DMS53 treated with DMSO at 0.1 percent for 48 hours (cell line): Measurements from ENCODE around the gene NEMP1.
"Not testable (repeated sequence)": the region's sequence is repeated elsewhere in the genome, so short reads cannot be mapped to it uniquely, and the experiment has no call there.

Experiments
- DNase-seq: peaks from one replicate; lab custom pipeline; 2025; ENCODE audit not compliant: unreplicated experiment; lab: John Stamatoyannopoulos, UW

NEMP1 gene

GRCh38 chr12:57031789-57032188, 46.8 kb downstream of the NEMP1 start:
- no peak for DNase-seq

- DNase-seq, result peak; percentile 69
These were observed 47.4 kb downstream of the NEMP1 start for GRCh38 chr12:57031138-57031725.

GRCh38 chr12:57029457-57029856, 49.1 kb downstream of the NEMP1 start:
- no peak for DNase-seq

GRCh38 chr12:57027805-57028153, 50.8 kb downstream of the NEMP1 start:
- DNase-seq, result no peak

- DNase-seq, result no peak
These were observed 51.4 kb downstream of the NEMP1 start for GRCh38 chr12:57027011-57027804.

GRCh38 chr12:57025196-57025595, 53.4 kb downstream of the NEMP1 start:
- no peak for DNase-seq

GRCh38 chr12:57022324-57022723, 56.3 kb downstream of the NEMP1 start:
- DNase-seq, result not testable (repeated sequence)

GRCh38 chr12:57019983-57020719, 58.4 kb downstream of the NEMP1 start:
- no peak for DNase-seq

- no peak for DNase-seq
These were observed 59.7 kb downstream of the NEMP1 start for GRCh38 chr12:57018906-57019305.

- not testable (repeated sequence) for DNase-seq
These were observed 60.2 kb downstream of the NEMP1 start for GRCh38 chr12:57018353-57018752.

GRCh38 chr12:57016348-57016747, 62.2 kb downstream of the NEMP1 start, which contains the start of gene TAC3:
TSS of gene TAC3 (minus strand) at chr12:57016529. CDS start at chr12:57015797, 732 bp downstream.
- DNase-seq, result no peak

- DNase-seq, result no peak
These were observed 65.8 kb downstream of the NEMP1 start for GRCh38 chr12:57012600-57013465.

- DNase-seq, result no peak
These were observed 66.9 kb downstream of the NEMP1 start for GRCh38 chr12:57011438-57012424.

GRCh38 chr12:57010627-57011247, 67.9 kb downstream of the NEMP1 start:
- no peak for DNase-seq

GRCh38 chr12:57009949-57010626, 68.5 kb downstream of the NEMP1 start:
- no peak for DNase-seq

- DNase-seq, result peak; percentile 90
These were observed 70.4 kb downstream of the NEMP1 start for GRCh38 chr12:57008178-57008577.

GRCh38 chr12:57006809-57007475, 71.6 kb downstream of the NEMP1 start:
- DNase-seq, result no peak
